Dedifferentiated amniotic fluid mesenchymal stem cell (primary cell): ENCODE measurements around the gene HOXB6.

Experiments
- DNase-seq: peaks from one replicate; pipeline ENCODE4 v3.0.0-alpha.2; 2016; ENCODE audit errors: extremely low spot score

Gene HOXB6

GRCh38 chr17:48552466-48553189 is 52.2 kb downstream of the HOXB6 start:
- DNase-seq = no peak

DNA sequence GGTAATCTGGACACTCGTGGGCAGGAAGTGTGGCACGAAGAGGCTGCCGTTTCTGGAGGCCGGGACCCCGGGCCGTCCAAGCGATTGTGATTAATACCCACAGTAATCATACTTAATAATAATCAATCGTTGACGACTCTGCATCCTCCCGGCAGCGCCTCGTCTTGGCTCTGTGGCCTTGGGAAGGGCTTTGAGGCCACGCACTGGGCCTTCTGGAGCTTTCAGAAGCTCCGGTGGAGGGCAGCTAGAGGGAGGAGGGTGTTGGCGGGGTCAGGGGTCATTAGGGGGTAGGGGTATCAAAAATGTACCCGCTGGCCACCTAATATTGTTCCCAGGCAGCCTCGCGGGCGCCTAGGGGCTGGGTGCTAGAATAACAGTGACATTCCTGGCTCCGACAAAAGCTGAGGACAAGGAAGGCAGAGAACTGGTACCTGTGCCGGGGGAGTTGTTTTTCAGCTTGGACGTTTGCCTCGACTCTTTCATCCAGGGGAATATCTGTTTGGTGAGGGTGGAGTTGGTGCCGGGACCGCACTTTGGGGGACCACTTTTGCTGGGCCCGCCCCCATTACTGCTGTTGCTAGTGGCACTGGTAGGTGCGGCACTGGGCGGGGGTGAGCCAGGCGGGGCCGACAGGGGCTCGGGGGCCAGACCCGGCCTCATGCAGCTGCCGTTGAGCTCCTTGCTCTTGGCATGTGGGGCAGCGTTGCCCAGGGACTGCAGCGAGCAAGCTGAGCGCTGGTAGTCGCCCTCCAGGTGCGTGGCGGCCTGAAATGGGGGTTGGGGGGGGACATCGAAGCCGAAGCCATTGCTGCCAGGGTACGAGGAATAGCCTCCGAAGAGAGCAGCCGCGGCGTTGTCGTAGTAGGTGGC is 53.0 kb downstream of the HOXB6 start:
- DNase-seq = no peak

GRCh38 chr17:48551214-48551555 is 53.6 kb downstream of the HOXB6 start:
- no peak for DNase-seq

DNA sequence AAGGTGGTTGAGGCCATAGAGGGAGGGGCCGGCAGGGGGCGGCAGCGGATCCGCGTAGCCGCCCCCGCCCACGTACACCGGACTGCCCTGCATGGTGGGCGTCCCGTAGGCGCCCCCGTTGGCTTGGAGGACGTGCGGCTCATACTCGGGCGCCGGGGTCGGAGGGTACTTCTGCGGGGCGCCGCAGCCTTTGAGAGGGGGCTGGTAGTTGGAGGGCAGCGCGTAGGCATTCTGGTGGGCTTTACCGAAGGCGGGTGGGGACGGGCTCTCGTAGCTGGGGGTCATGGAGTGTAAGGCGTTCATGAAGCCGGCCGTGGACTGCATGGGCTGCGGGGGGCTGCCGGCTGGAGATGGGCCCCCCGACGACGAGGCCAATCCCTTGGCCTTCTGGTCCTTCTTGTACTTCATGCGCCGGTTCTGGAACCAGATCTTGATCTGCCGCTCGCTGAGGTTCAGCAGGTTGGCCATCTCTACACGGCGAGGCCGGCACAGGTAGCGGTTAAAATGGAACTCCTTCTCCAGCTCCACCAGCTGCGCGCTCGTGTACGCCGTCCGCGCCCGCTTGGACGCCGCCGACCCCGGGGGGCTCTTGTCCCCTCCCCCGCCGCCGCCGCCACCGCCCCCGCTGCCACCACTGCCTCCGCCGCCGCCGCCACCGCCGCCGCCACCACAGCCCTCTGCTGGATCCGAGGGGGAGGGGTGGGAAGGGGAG is 54.1 kb downstream of the HOXB6 start:
- DNase-seq = no peak

- DNase-seq = no peak
These were observed 54.8 kb downstream of the HOXB6 start for GRCh38 chr17:48549914-48550501.

- no peak for DNase-seq
These were observed 55.5 kb downstream of the HOXB6 start for GRCh38 chr17:48549281-48549630.

GRCh38 chr17:48548523-48549280 is 56.1 kb downstream of the HOXB6 start:
- no peak for DNase-seq

DNA sequence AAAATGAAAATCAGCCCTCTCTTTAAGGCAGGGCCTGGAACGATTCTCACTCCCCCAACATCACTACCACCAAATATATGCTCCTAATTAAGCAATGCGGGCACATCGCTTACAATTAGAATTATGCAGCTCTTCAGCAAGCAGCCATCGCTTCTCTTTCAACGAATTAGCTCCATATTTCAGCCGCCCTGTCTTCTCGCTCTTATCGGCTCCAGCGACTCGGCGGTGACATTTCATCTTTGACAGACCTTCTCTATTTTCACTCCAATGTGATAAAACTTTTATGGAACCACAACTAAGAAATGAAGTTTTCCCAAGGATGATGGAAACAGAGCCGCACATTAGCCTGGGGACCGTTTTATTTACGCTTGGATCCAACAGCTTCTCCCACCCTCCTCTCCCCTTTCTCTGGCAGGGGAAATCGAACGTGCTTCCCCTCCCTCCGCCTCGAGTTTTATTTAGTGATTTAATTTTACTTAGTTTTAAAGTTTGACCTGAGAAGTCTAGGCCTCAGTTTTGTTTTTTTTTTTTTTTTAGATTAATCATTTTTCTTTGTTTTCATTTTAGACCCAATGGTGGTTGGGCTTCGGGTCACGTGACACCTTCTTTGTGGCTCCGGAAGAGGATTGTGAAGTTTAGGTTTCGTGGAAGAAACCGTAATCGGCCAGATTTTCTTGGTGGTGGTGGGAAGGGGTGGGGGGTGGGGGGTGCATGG is 56.8 kb downstream of the HOXB6 start:
- DNase-seq = no peak

GRCh38 chr17:48546924-48547807 is 57.6 kb downstream of the HOXB6 start:
- no peak for DNase-seq

DNA sequence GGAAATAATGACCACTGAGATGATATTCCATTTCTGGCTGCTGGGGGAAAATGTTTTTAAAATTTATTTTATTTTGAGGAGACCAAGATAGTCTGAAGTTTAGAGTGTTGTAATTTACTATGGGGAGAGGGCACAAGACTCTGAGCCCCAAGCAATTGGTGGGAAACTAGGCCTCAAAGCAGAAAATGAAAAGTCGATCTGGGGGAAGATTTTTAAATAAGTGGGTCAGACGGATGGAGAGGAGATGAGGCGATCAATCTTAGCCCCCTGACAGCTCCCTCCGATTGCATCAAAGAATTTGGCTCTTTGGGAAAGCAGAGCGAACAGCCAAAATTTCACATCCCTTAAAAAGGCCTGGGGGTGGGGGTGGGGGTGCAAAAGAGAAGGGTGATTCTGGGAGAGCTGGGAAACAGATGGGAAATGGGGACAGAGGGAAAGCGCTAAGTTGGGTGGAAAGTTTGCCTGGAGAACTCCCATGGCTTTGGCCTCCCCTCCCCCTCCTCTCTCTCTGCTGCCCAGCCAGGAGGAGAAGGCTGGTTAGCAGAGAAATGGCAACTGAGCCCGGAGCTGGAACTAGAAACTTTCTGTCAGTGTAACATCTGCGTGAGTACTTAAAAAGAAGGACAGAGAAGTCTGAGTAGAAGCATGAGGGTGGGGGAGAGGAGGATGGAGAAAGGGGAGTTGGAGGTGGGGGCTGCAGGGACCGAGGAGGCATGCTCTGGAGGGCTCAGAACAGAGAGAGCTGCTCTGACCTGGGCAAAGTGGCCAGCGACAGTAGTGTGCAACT is 58.5 kb downstream of the HOXB6 start:
- DNase-seq = no peak
